Endothelial cell of umbilical vein (primary cell): ENCODE measurements around the gene NEDD4. TPM values are rescaled to one million over a fixed set of nuclear protein-coding genes. Genes with fewer than 3 reads are reported as not detected.

ENCODE experiments used
- BruUV-seq: library from RNA; stranded (reverse); fragments of 400-500 nt; replicated peaks from 2 replicates; lab custom pipeline; 2021; lab: Mats Ljungman, UMichigan
- CTCF ChIA-PET: fragments of 300-600, 350-600 bp; sonication (Branson Sonifier 250); formaldehyde crosslinking; loops from one replicate; lab custom pipeline; 2021; ENCODE audit warnings: antibody characterized with exemption, inconsistent platforms; lab: Charles Lee
- POLR2A ChIA-PET: fragments of 300-600, 350-600 bp; sonication (Branson Sonifier 250); formaldehyde crosslinking; loops from one replicate; lab custom pipeline; 2021; ENCODE audit warnings: antibody characterized with exemption, inconsistent platforms; lab: Charles Lee
- DNase-seq: peaks from one replicate; pipeline ENCODE4 v3.0.0-alpha.2; 2011; ENCODE audit warnings: low read depth, low spot score
- FAIRE-seq: peaks from 2 replicates; lab custom pipeline; 2011; peaks lifted over from hg19 to GRCh38; lab: Jason Lieb, UNC
- H2AFZ ChIP-seq: 2 replicates; pipeline ENCODE4 v1.6.0; 2012; ENCODE audit warnings: low read depth, low read length, control low read depth, inconsistent platforms
- H3K27ac ChIP-seq: 2 replicates; pipeline ENCODE4 v1.5.1; 2011; ENCODE audit warnings: low read depth, mild to moderate bottlenecking, control low read depth, low read length, moderate library complexity; ENCODE audit not compliant: insufficient read depth
- H3K27me3 ChIP-seq, 2 experiments: 2 replicates each; pipeline versions ENCODE4 v1.6.0 to v1.6.1; 2011; ENCODE audit warnings: low read length in 2 of 2, mixed read lengths in 1 of 2; ENCODE audit not compliant: control insufficient read depth in 2 of 2, insufficient read depth in 2 of 2
- H3K36me3 ChIP-seq, 2 experiments: 2 replicates in 1 of 2; 3 replicates in 1 of 2; pipeline ENCODE4 v1.5.1; 2011; ENCODE audit warnings: low read length in 2 of 2, mild to moderate bottlenecking in 1 of 2, moderate library complexity in 1 of 2; ENCODE audit not compliant: control insufficient read depth in 2 of 2, insufficient read depth in 2 of 2; ENCODE audit errors: extremely low read depth in 1 of 2
- H3K4me1 ChIP-seq: 3 replicates; pipeline ENCODE4 v1.5.1; 2011; ENCODE audit warnings: mild to moderate bottlenecking, low read length; ENCODE audit not compliant: control insufficient read depth, insufficient read depth; ENCODE audit errors: extremely low read depth
- H3K4me2 ChIP-seq: 2 replicates; pipeline ENCODE4 v1.6.1; 2011; ENCODE audit warnings: low read length, control low read depth, mixed read lengths; ENCODE audit not compliant: insufficient read depth
- H3K4me3 ChIP-seq, 3 experiments: fragments of 200-600 bp in 1 of 3; sonication (generic), shearing (Covaris generic) in 1 of 3; replicated peaks in 1 of 3; 2 replicates each; pipeline ENCODE4 v1.5.1; 2011 to 2016; ENCODE audit warnings: control low read depth in 3 of 3, low read length in 3 of 3, mild to moderate bottlenecking in 2 of 3, inconsistent platforms in 1 of 3, low read depth in 1 of 3, moderate library complexity in 1 of 3; ENCODE audit not compliant: insufficient read depth in 1 of 3
- H3K79me2 ChIP-seq: 2 replicates; pipeline ENCODE4 v1.6.0; 2012; ENCODE audit warnings: low read length, inconsistent platforms; ENCODE audit not compliant: control insufficient read depth, insufficient read depth
- H3K9ac ChIP-seq: replicated peaks from 2 replicates; pipeline ENCODE3; 2011; ENCODE audit warnings: low read length, control low read depth; ENCODE audit not compliant: insufficient read depth; ENCODE audit errors: extremely low read depth
- H3K9me1 ChIP-seq: replicated peaks from 3 replicates; pipeline ENCODE4 v1.6.0; 2011; ENCODE audit warnings: mild to moderate bottlenecking, low read length; ENCODE audit not compliant: control insufficient read depth, insufficient read depth; ENCODE audit errors: extremely low read depth
- H3K9me3 ChIP-seq: replicated peaks from 2 replicates; pipeline ENCODE4 v1.5.1; 2012; ENCODE audit warnings: low read length, inconsistent platforms; ENCODE audit not compliant: control insufficient read depth, insufficient read depth
- H4K20me1 ChIP-seq: replicated peaks from 2 replicates; pipeline ENCODE3; 2011; ENCODE audit warnings: mild to moderate bottlenecking, low read length; ENCODE audit not compliant: control insufficient read depth, insufficient read depth; ENCODE audit errors: extremely low read depth
- CTCF ChIP-seq, 2 donors: IDR thresholded peaks; 1 replicate in 1 of 2; 2 replicates in 1 of 2; pipeline ENCODE4 v1.5.1; 2011; ENCODE audit warnings: low read length in 2 of 2, mild to moderate bottlenecking in 2 of 2, moderate library complexity in 2 of 2, control low read depth in 1 of 2, inconsistent platforms in 1 of 2, low read depth in 1 of 2; ENCODE audit not compliant: insufficient read depth in 1 of 2; ENCODE audit errors: extremely low read depth in 1 of 2
- FOS ChIP-seq: IDR thresholded peaks from 2 replicates; pipeline ENCODE4 v1.6.1; 2011; ENCODE audit warnings: mild to moderate bottlenecking, low read length, moderate library complexity, borderline replicate concordance; ENCODE audit not compliant: insufficient read depth
- GATA2 ChIP-seq: IDR thresholded peaks from 2 replicates; pipeline ENCODE4 v1.7.0; 2011; ENCODE audit warnings: low read depth, mild to moderate bottlenecking, moderate library complexity, mixed read lengths, low read length; ENCODE audit not compliant: insufficient read length, insufficient read depth
- JUN ChIP-seq: IDR thresholded peaks from 2 replicates; pipeline ENCODE4 v1.6.1; 2011; ENCODE audit warnings: borderline replicate concordance, low read depth; ENCODE audit not compliant: insufficient read length, insufficient read depth
- MAX ChIP-seq: IDR thresholded peaks from 2 replicates; pipeline ENCODE4 v1.6.1; 2011; ENCODE audit not compliant: insufficient read depth, insufficient read length
- POLR2A ChIP-seq: IDR thresholded peaks from 2 replicates; pipeline ENCODE4 v1.6.1; 2012; ENCODE audit warnings: low read depth, mild to moderate bottlenecking, control low read depth, low read length
- POLR2AphosphoS5 ChIP-seq: IDR thresholded peaks from 2 replicates; pipeline ENCODE4 v1.6.1; 2012; ENCODE audit warnings: low read depth, mild to moderate bottlenecking, control low read depth, low read length, moderate library complexity; ENCODE audit not compliant: insufficient read depth
- dilution Hi-C: fragments of 300-500 bp; cut with MboI; formaldehyde crosslinking; loops from one replicate; pipeline ENCODE4 v1.15.0; 2019; ENCODE audit warnings: low sequenced_read_pairs; ENCODE audit not compliant: extremely low pct_ligation_motif_present
- intact Hi-C: fragments of 100-400 bp; cut with micrococcal nuclease; formaldehyde crosslinking; loops from one replicate; pipeline ENCODE4 v1.10.0; 2022
- polyA plus RNA-seq, 4 experiments: library from polyadenylated mRNA; depleted of rRNA in 3 of 4; stranded (reverse) in 3 of 4; unstranded in 1 of 4; fragments of >200 nt; gene quantifications; 2 replicates each; pipeline versions ENCODE4 v1.2.1 to v1.2.3, GENCODE V29; 2011 to 2012; ENCODE audit warnings: missing spikeins in 1 of 4
- total RNA-seq: library from RNA; stranded (reverse); gene quantifications from 2 replicates; pipeline ENCODE4 v1.2.3, GENCODE V29; 2021

NEDD4 gene
- total and polyA plus RNA-seq, 2 donors (not counting 3 experiments of a cell fraction or from before 2014, with no cell fraction given): 9.2 to 39.0 TPM

GRCh38 chr15:55834331-55834730, 159.1 kb downstream of the NEDD4 start:
- intact Hi-C loops: no loop called here
- dilution Hi-C loops: no loop called here
- no TSS peak for BruUV-seq
- H3K4me1 ChIP-seq: no peaks in the 10 kb centered on the region
- CTCF ChIA-PET: interaction anchor here (1.3 to 4.6 kb wide), 2 partner anchors 12 to 46 kb away, joined by 3 to 21 read pairs; no protein-coding TSS in a partner anchor
- TF ChIP-seq POLR2AphosphoS5: no peak
- TF ChIP-seq CTCF (IDR thresholded peaks at IDR 0.05; ENCODE audit: extremely low read depth in 1 of 2, insufficient read depth in 1 of 2, low read depth in 1 of 2, low read length in 2 of 2): no peak
- TF ChIP-seq FOS: no peak
- no peak for TF ChIP-seq JUN
- no peak for TF ChIP-seq POLR2A
- TF ChIP-seq MAX: no peak
- TF ChIP-seq GATA2: no peak
- peaks cover 7 to 11% of the 10 kb centered on the region in 2 experiments for H3K36me3 ChIP-seq
- DNase-seq: no peak
- H3K9ac ChIP-seq: no peak overlapping the region
- H3K9me1 ChIP-seq: no peaks in the 10 kb centered on the region
- H3K79me2 ChIP-seq: no peaks in the 10 kb centered on the region
- H4K20me1 ChIP-seq: no peaks in the 10 kb centered on the region
- H3K27me3 ChIP-seq: no peaks in the 10 kb centered on the region
- H2AFZ ChIP-seq: no peak overlapping the region
- FAIRE-seq: no peak
- H3K27ac ChIP-seq: no peak overlapping the region
- POLR2A ChIA-PET: no interaction called here
- no peak overlapping the region for H3K4me2 ChIP-seq
- no peaks in the 10 kb centered on the region for H3K9me3 ChIP-seq
- H3K4me3 ChIP-seq: no peak overlapping the region
